GM23338 (cell line): ENCODE measurements around the gene XPNPEP1. TPM values are rescaled to one million over a fixed set of nuclear protein-coding genes. Genes with fewer than 3 reads are reported as not detected.

ENCODE experiments used
- ATAC-seq: fragments of 200-7000 bp; cut with Tn5 transposase; 3 replicates; pipeline ENCODE4 v1.9.1; 2020
- DNase-seq: peaks from one replicate; pipeline ENCODE4 v3.0.0-alpha.2; 2015; ENCODE audit warnings: low spot score
- H2AFZ ChIP-seq: fragments of 200-600 bp; sonication (generic); 2 replicates; pipeline ENCODE4 v1.8.0; 2016; ENCODE audit warnings: antibody characterized with exemption, mild to moderate bottlenecking, moderate library complexity
- H3F3A ChIP-seq: fragments of 200-600 bp; sonication (generic); replicated peaks from 2 replicates; pipeline ENCODE4 v1.8.0; 2017; ENCODE audit warnings: antibody characterized with exemption, mixed run types, low read depth
- H3K27ac ChIP-seq: fragments of 200-600 bp; sonication (generic); 2 replicates; pipeline ENCODE4 v1.6.1; 2016; ENCODE audit warnings: low read depth
- H3K27me3 ChIP-seq: fragments of 200-600 bp; sonication (generic); 2 replicates; pipeline ENCODE4 v1.8.0; 2016; ENCODE audit warnings: mild to moderate bottlenecking, mixed run types, moderate library complexity; ENCODE audit not compliant: insufficient read depth
- H3K36me3 ChIP-seq: fragments of 200-600 bp; sonication (generic); 2 replicates; pipeline ENCODE4 v1.8.0; 2016; ENCODE audit warnings: mild to moderate bottlenecking; ENCODE audit not compliant: insufficient read depth
- H3K4me1 ChIP-seq: fragments of 200-600 bp; sonication (generic); 2 replicates; pipeline ENCODE4 v1.8.0; 2016; ENCODE audit warnings: mild to moderate bottlenecking, moderate library complexity; ENCODE audit not compliant: insufficient read depth
- H3K4me2 ChIP-seq: fragments of 200-600 bp; sonication (generic); 2 replicates; pipeline ENCODE4 v1.7.1; 2017; ENCODE audit warnings: mixed run types
- H3K4me3 ChIP-seq: fragments of 200-600 bp; sonication (generic); 2 replicates; pipeline ENCODE4 v1.6.1; 2016; ENCODE audit warnings: mixed run types
- H3K79me2 ChIP-seq: fragments of 200-600 bp; sonication (generic); replicated peaks from 2 replicates; pipeline ENCODE4 v1.8.0; 2017; ENCODE audit warnings: mild to moderate bottlenecking; ENCODE audit not compliant: insufficient read depth
- H3K9me2 ChIP-seq: fragments of 200-600 bp; sonication (generic); 2 replicates; pipeline ENCODE4 v1.8.0; 2017; ENCODE audit not compliant: insufficient read depth
- H4K20me1 ChIP-seq: fragments of 200-600 bp; sonication (generic); replicated peaks from 2 replicates; pipeline ENCODE4 v1.8.0; 2017; ENCODE audit warnings: mild to moderate bottlenecking; ENCODE audit not compliant: insufficient read depth
- H3K27ac Mint-ChIP-seq: 2 replicates; pipeline ENCODE4 v1.8.0; 2020; ENCODE audit warnings: inconsistent platforms, mild to moderate bottlenecking, moderate library complexity, mixed read lengths
- H3K27me3 Mint-ChIP-seq: 3 replicates; pipeline ENCODE4 v1.8.0; 2022; ENCODE audit warnings: low read depth, mild to moderate bottlenecking, moderate library complexity, mixed read lengths, inconsistent platforms; ENCODE audit not compliant: insufficient read depth, poor library complexity
- H3K36me3 Mint-ChIP-seq: 3 replicates; pipeline ENCODE4 v1.8.0; 2021; ENCODE audit warnings: low read depth, mild to moderate bottlenecking, inconsistent platforms, moderate library complexity, mixed read lengths
- H3K4me1 Mint-ChIP-seq: 3 replicates; pipeline ENCODE4 v1.8.0; 2020; ENCODE audit warnings: mild to moderate bottlenecking, inconsistent platforms, mixed read lengths
- H3K4me3 Mint-ChIP-seq: 3 replicates; pipeline ENCODE4 v1.8.0; 2021; ENCODE audit warnings: moderate library complexity, mild to moderate bottlenecking, inconsistent platforms, mixed read lengths
- H3K9me3 Mint-ChIP-seq: 3 replicates; pipeline ENCODE4 v1.8.0; 2020; ENCODE audit warnings: moderate library complexity, mild to moderate bottlenecking, inconsistent platforms, mixed read lengths
- CREB1 ChIP-seq: fragments of 250-450 bp; sonication (Bioruptor Pico); IDR thresholded peaks from 2 replicates; pipeline ENCODE4 v1.5.0; 2020; ENCODE audit warnings: low read depth, mild to moderate bottlenecking, moderate library complexity
- CTCF ChIP-seq, 2 experiments: fragments of 200-600 bp in 1 of 2; sonication (generic) in 1 of 2; conservative IDR thresholded peaks; 2 replicates each; pipeline versions ENCODE4 v1.5.1 to v1.6.1; 2016 to 2017; ENCODE audit warnings: antibody characterized with exemption in 2 of 2, low read depth in 2 of 2, mild to moderate bottlenecking in 2 of 2, moderate library complexity in 1 of 2
- EZH2 ChIP-seq: fragments of 200-600 bp; sonication (generic); IDR thresholded peaks from one replicate; pipeline ENCODE4 v1.8.0; 2017; ENCODE audit warnings: antibody characterized with exemption, mild to moderate bottlenecking, low read depth; ENCODE audit not compliant: unreplicated experiment
- NANOG ChIP-seq: IDR thresholded peaks from 2 replicates; pipeline ENCODE4 v1.6.1; 2016; ENCODE audit warnings: antibody characterized with exemption, borderline replicate concordance
- POLR2AphosphoS5 ChIP-seq: IDR thresholded peaks from 2 replicates; pipeline ENCODE4 v1.6.1; 2016; ENCODE audit warnings: antibody characterized with exemption, low read depth
- REST ChIP-seq: IDR thresholded peaks from one replicate; pipeline ENCODE4 v1.6.1; 2018; ENCODE audit warnings: antibody characterized with exemption; ENCODE audit not compliant: unreplicated experiment
- STAT1 ChIP-seq: IDR thresholded peaks from one replicate; pipeline ENCODE4 v1.6.1; 2016; ENCODE audit warnings: antibody characterized with exemption; ENCODE audit not compliant: unreplicated experiment
- ZNF114 ChIP-seq: fragments of 250-450 bp; sonication (Bioruptor Pico); IDR thresholded peaks from 2 replicates; pipeline ENCODE4 v1.5.0; 2020; ENCODE audit warnings: mild to moderate bottlenecking, moderate library complexity
- ZNF331 ChIP-seq: fragments of 250-450 bp; sonication (Bioruptor Pico); IDR thresholded peaks from 2 replicates; pipeline ENCODE4 v1.5.0; 2020; ENCODE audit warnings: low read depth, mild to moderate bottlenecking, moderate library complexity
- polyA plus RNA-seq: library from polyadenylated mRNA; unstranded; fragments of >200 nt; fragmentation: Nextera tagmentation; extraction: Ambion mirVana; gene quantifications from 2 replicates; pipeline ENCODE4 v1.2.1, GENCODE V29; 2016
- total RNA-seq: library from RNA; depleted of rRNA; stranded (reverse); fragments of >200 nt; shearing (Covaris generic); gene quantifications from 2 replicates; pipeline ENCODE4 v1.2.3, GENCODE V29; 2014

Gene XPNPEP1
- total and polyA plus RNA-seq, 2 experiments from 2014 or later: 17.5 to 55.8 TPM

DNA sequence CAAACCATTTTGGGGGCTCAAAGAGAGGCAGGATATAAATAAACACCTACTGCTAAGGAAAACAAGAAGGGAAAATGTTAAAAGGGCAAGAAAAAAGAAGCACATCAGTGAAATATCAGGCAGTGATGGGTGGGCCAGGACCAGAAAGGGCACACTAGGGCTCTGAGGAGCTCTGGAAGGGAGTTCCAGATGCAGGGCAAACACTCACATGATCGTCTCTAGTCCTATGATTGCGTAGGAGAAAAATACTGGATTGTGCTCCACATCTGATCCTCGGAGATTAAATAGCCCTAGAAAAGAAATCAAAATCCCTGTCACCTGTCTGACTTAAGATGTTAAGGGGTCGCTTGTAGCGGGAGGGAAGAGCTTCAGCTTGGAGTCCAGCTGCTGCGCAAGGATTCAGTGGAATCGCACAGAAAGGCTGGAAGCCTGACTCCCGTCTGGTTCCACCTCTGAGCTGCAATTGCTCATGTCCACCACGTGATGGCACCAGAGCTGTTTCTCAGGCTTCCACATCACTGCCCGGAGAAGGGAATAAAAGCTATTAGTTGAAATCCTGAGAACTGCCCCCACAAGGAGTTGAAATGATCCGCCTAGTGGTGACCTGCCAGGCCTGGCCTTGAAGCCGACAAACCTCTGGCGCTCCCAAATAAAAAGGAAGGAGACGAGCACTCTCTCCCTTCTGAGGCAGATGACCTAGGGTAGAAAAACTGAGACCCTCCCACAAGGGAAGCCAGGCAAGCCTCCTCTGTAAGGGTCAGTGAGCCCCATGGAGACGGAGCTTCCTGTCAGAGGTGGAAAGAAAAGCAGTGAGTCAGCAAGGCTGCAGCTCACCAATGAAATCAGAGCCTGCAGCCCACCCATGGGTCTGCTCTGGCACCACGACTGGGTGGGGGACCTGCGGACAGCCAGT lies 39.2 kb downstream of the XPNPEP1 start:
- no peak overlapping the region for H3K4me3 ChIP-seq
- Mint-ChIP-seq H3K9me3 (no peaks in the 10 kb centered on the region), H3K4me3 (peak overlapping the region; percentile 53), H3K36me3 (peaks cover 34% of the 10 kb centered on the region), H3K4me1 (peaks cover 16% of the 10 kb centered on the region; the same call in 2 of the 3 replicates), H3K27me3 (peaks cover 4% of the 10 kb centered on the region), H3K27ac (peak overlapping the region; percentile 97)
- H3K9me2 ChIP-seq: no peaks in the 10 kb centered on the region
- H2AFZ ChIP-seq: no peak overlapping the region
- H3K79me2 ChIP-seq: no peaks in the 10 kb centered on the region
- no peaks in the 10 kb centered on the region for H3K27me3 ChIP-seq
- no peaks in the 10 kb centered on the region for H4K20me1 ChIP-seq
- H3F3A ChIP-seq: no peaks in the 10 kb centered on the region
- peaks cover 10% of the 10 kb centered on the region; the same call in 1 of the 2 replicates for H3K36me3 ChIP-seq
- peak overlapping the region; percentile 39; the same call in 1 of the 2 replicates for H3K27ac ChIP-seq
- H3K4me1 ChIP-seq: peaks cover 8% of the 10 kb centered on the region; the same call in 1 of the 2 replicates
- ATAC-seq (peak; percentile 95), DNase-seq (peak; percentile 99)
- no peak overlapping the region; the same call in 1 of the 2 replicates for H3K4me2 ChIP-seq
- TF ChIP-seq STAT1 (no peak), EZH2 (no peak), ZNF331 (CRISPR knock-in tag) (no peak), CREB1 (CRISPR knock-in tag) (no peak), ZNF114 (CRISPR knock-in tag) (no peak), CTCF (conservative IDR thresholded peaks at IDR 0.05; ENCODE audit: low read depth in 2 of 2) (peak; percentile 97)

DNA sequence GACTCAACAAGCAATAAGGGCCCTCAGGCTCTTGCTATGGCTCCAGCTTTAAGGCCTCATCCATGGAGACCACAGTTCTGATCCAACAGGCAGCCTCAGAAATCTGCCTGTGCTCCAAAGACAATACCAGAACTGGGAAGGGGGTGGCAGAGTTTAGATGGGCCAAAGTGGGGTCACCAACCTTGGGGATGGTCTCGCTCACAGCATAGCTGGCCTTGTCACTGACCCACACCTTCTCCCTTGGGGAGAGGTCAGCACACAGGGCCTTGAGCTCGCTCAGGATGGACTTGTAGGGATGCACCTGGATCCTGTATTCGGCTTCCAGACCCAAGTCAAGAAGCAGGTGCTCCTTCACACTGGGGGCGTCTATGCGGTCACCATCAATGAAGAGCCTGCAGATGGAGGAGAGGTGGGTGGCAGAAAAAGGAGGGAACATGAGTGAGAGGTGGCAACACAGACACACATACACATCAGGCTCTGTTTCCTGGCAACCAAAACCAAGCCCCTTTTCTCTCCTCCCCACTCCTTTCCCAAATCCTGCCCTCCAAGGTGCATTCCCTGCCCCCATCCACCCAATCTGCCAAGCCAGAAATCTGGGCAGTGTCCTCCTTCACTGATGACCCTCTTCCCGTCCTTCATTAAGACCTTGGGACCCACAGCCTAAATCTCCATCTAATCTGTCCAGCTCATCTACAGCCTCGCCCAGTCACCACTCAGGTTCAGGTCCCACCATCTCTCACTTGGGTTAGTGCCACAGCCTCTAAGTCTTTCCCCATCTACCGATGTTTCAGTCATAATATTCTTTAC lies 40.9 kb downstream of the XPNPEP1 start:
- H3K4me2 ChIP-seq: no peak overlapping the region
- H3K4me3 Mint-ChIP-seq: no peak overlapping the region
- H4K20me1 ChIP-seq: no peaks in the 10 kb centered on the region
- no peaks in the 10 kb centered on the region for H3K27me3 ChIP-seq
- peaks cover 2% of the 10 kb centered on the region for H3K27me3 Mint-ChIP-seq
- DNase-seq: no peak
- no peak overlapping the region for H3K27ac ChIP-seq
- H3K9me3 Mint-ChIP-seq: no peaks in the 10 kb centered on the region
- no peaks in the 10 kb centered on the region for H3F3A ChIP-seq
- peaks cover 8% of the 10 kb centered on the region; the same call in 1 of the 2 replicates for H3K4me1 ChIP-seq
- peaks cover 10% of the 10 kb centered on the region; the same call in 1 of the 2 replicates for H3K36me3 ChIP-seq
- no peak overlapping the region for H3K4me3 ChIP-seq
- H3K79me2 ChIP-seq: no peaks in the 10 kb centered on the region
- H3K9me2 ChIP-seq: no peaks in the 10 kb centered on the region
- peaks cover 38% of the 10 kb centered on the region for H3K36me3 Mint-ChIP-seq
- peaks cover 16% of the 10 kb centered on the region for H3K4me1 Mint-ChIP-seq
- ATAC-seq: no peak
- no peak overlapping the region for H2AFZ ChIP-seq
- H3K27ac Mint-ChIP-seq: no peak overlapping the region
- TF ChIP-seq NANOG (no peak), REST (no peak), CREB1 (CRISPR knock-in tag) (no peak), POLR2AphosphoS5 (no peak)
